HG02870 (cell line): ENCODE measurements around the gene RFWD3.

ENCODE experiments used
- ATAC-seq: cut with Tn5 transposase; IDR thresholded peaks from one replicate; pipeline ENCODE4 v1.9.1; 2021; ENCODE audit warnings: mild to moderate bottlenecking, moderate library complexity; ENCODE audit not compliant: unreplicated experiment

Gene RFWD3

DNA sequence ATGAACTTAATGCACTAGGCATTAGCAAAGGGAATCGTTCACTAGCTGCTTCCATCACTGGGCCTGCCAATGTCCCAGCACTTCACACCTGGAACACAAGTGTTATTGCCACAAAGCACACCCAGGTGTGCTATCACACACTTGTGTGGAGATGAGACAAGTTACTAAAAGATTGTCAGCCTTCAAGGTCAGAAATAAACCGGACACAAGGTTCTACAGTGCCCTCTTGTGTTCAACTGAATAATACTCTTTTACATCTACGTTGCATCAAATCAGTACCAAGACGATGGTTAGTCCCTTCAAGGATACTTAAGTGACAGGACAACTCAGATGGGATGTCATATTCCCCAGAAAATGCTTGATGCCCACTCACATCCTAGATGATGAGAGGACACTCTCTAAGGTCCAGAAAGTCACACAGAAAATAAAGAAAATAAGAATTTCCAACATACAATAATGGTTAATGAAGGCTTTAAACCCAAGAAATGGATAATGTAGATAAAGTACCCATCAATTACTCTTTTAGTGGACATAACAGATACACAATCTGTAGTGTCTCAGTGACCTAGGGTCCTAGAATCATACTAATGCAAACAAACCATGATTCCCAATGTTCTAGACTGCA lies 43.4 kb downstream of the RFWD3 start:
- no peak for ATAC-seq

DNA sequence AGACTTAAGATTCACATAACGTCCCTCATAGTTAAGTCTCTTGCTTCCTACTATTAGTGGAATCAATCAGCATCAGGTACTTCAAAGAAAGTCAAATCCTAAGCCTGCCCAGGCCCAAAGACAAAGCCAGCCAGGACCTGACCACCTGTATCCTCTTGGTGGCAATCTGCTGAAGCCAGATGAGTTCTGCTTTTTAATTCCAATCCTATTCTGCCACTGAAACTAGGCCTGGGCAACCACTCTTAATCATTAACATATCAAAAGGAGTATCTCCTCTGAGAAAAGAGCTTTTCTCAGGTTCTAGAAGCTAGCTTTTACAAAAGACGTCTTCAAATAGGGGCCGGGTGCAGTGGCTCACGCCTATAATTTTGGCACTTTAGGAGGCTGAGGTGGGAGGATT lies 44.7 kb downstream of the RFWD3 start:
- ATAC-seq: no peak

DNA sequence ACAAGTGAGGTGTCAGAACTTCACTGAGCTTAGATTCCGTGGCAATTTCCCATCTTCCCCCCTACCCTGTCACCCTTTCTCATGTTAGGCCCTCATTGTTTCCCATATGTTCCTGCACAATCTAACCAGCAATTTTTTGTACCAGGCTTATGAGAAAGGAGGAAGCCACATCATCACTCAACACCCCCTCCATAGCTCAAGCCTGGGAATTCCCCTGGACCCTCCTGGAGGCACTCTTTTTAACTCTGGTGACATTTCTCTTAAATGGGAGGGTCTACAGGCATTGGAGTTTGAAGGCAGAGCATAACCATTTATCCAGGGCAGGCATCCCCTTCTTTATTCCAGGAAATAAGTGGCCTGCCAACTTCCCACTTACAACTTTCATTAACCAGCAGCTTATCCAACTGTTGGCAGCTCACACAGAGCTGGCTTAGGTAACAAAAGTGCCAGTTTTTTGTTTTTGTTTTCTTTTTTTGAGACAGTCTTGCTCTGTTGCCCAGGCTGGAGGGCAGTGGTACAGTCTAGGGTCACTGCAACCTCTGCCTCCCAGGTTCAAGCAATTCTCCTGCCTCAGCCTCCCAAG lies 49.4 kb downstream of the RFWD3 start:
- no peak for ATAC-seq

DNA sequence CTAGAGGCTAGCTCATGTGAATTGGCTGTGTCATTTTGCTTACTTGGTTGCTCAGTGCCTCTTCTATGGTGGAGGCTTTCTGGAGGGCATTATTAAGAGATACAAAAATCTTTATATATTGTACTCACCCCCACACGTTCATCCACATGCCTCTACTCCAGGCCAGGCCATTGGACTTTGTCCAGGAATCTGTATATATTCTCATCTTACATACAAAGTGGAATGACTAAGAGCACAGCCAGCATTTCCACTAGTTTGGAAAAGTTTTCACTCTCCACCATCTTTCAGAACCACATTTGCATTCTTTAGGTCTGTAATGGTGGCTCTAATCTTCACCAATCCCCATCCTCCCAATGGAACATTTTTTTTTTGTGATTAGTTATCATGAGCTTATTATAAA lies 55.0 kb downstream of the RFWD3 start:
- ATAC-seq: no peak

- no peak for ATAC-seq
These were observed 57.7 kb downstream of the RFWD3 start for GRCh38 chr16:74608944-74609343.

- ATAC-seq: no peak
These were observed 58.3 kb downstream of the RFWD3 start for GRCh38 chr16:74608381-74608780.

DNA sequence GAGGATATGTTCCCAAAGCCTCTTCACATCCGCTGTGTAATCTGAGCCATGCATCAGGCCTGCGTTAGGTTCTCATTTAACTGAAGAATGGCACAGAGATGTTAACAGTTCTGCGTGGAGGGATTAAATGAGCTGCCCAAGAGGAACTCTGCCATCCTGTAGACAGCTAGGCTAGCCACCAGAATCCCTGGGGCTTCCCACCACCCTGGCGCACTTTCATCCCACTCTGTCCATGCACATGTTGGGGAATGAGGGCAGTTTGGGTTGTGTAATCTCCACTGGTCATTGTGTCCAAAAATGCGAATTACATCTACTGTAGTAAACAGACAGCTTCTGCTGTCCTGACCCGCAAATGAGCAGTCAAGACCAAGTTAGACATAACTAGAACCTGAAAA lies 58.7 kb downstream of the RFWD3 start:
- no peak for ATAC-seq

DNA sequence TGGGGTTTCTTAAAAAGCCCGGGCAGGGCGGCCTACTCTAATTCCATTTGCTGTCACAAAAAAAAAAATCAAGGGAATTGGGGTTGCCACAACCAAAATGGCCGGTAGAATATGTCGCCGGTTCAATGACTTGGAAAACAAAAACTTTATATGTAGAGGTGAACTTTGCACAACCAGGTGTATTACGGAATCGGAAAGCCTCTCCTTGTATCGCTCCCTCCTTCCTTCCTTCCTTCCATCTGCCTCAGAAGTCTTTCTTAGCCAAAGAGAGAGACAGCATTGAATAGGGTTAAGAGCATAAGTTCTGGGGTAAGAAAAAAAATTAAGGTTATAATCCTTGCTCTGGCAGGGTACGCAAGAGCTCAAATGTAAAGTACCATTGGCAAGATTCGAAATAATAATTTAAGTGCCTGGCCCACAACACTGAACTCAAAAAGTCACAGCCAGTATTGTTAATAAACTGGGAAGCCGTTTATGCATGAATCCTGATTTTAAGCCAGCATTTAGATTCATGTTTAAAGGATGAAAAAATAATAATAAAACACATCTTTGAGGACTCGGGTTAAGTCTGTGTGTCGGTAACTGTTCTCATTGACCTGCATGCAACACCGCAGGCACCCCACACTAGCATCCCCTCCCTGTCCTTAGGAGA lies 59.2 kb downstream of the RFWD3 start:
- ATAC-seq: peak; percentile 20

GRCh38 chr16:74606521-74607309 lies 60.0 kb downstream of the RFWD3 start, which contains the start of gene GLG1:
GLG1 (minus strand) TSS chr16:74607114; CDS start chr16:74607094, 20 bp downstream.
- ATAC-seq: peak; percentile 90

GRCh38 chr16:74605746-74606520 lies 60.7 kb downstream of the RFWD3 start:
- ATAC-seq: peak; percentile 3

DNA sequence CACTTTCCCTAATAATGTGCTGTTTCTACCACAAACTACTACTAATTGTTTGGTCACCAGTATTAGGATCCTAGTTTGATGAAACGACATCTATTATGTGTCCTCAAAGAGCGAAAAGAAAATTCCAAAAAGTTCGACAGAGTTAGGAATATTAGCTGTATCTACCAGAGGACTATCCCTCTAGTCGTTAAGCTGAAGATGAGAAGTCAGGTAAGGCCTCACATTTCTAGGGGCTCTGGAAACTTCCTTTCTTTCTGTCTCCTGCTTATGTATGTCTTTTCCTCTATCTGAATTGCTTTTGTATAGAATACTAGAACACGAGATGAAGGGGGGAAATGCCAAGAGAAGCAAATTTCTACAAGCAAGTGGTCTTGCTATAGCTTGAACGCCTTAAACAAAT lies 61.3 kb downstream of the RFWD3 start:
- ATAC-seq: no peak

DNA sequence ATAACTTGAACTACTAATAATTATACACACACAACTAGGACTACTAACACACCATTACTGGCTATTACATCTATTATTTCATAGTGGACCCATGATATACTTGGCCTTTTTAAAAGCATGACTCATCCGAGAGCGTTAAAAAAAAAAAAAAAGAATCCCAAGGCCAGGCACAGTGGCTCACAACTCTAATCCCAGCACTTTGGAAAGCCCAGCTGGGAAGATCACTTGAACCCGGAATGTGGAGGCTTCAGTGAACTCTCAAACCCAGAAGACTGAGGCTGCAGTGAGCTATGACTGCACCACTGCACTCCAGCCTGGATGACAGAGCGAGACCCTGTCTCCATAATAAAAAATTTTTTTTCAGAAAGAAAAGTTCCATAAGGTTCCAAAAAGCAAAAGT lies 62.8 kb downstream of the RFWD3 start:
- no peak for ATAC-seq

GRCh38 chr16:74601126-74601871 lies 65.4 kb downstream of the RFWD3 start:
- ATAC-seq: peak; percentile 65

DNA sequence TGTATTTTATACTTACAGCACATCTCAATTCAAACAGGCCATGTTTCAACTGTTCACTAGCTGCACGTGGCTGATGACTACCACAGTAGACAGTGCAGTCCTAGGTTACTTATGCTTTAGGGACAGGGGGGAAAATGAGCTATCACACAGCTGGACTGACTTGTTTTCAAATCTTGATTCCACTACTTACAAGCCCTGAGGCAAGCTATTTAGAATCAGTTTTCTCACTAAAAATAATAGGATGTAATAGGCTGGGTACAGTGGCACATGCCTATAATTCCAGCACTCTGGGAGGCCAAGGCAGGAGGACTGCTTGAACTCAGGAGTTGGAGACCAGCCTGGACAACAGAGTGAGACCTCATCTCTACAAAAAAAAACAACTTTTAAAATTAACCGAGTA lies 70.1 kb downstream of the RFWD3 start:
- ATAC-seq: no peak

GRCh38 chr16:74592847-74593246 lies 73.8 kb downstream of the RFWD3 start:
- no peak for ATAC-seq

- ATAC-seq: no peak
These were observed 74.6 kb downstream of the RFWD3 start for GRCh38 chr16:74591876-74592650.

GRCh38 chr16:74586948-74587347 lies 79.7 kb downstream of the RFWD3 start:
- ATAC-seq: no peak

DNA sequence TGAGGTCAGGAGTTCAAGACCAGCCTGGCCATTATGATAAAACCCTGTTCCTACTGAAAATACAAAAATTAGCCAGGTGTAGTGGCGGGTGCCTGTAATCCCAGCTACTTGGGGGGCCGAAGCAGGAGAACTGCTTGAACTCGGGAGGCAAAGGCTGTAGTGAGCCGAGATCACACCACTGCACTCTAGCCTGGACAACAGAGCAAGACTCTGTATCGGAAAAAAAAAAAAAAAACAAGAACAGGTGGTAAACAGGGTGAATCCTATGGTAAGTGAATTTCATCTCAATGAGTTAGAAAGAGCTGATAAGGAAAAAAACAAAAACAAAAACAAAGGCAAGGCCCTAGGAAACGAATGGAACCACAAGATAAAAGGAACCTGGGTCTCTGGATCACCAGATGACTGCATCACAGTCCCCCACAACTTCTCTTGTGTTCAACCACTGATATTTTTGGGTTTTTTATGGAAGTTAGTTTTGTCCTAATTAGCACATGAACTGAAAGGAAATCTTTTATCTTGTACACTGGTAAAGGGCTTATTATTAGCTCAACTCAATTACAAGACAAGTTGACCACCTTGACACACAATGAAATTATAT lies 80.7 kb downstream of the RFWD3 start:
- ATAC-seq: no peak
